AG04450 (cell line): ENCODE data around the gene SLC5A9. TPM values are rescaled to one million over a fixed set of nuclear protein-coding genes. Genes with fewer than 3 reads are reported as not detected.

Experiments used
- CTCF ChIA-PET: fragments of 300-600, 350-600 bp; formaldehyde crosslinking; extraction: SDS; loops from one replicate; lab custom pipeline; 2022; ENCODE audit warnings: antibody characterized with exemption, inconsistent platforms; lab: Charles Lee
- POLR2A ChIA-PET: fragments of 350-600 bp; formaldehyde crosslinking; extraction: SDS; loops from one replicate; lab custom pipeline; 2021; ENCODE audit warnings: antibody characterized with exemption, inconsistent platforms; lab: Yijun Ruan, JAX
- DNase-seq: peaks from one replicate; pipeline ENCODE4 v3.0.0-alpha.2; 2011; ENCODE audit warnings: low read depth, low spot score
- H3K27ac ChIP-seq: one replicate; pipeline ENCODE4 v1.5.1; 2012; ENCODE audit warnings: low read depth, low read length, control low read depth
- H3K27me3 ChIP-seq: one replicate; pipeline ENCODE4 v1.6.0; 2012; ENCODE audit warnings: low read length; ENCODE audit not compliant: control insufficient read depth, insufficient read depth
- H3K4me3 ChIP-seq: 2 replicates; pipeline ENCODE4 v1.5.1; 2011; ENCODE audit warnings: mild to moderate bottlenecking, low read depth, low read length, control low read depth
- H3K9me3 ChIP-seq: 2 replicates; pipeline ENCODE4 v1.5.1; 2012; ENCODE audit warnings: low read length; ENCODE audit not compliant: control insufficient read depth, insufficient read depth
- CTCF ChIP-seq: IDR thresholded peaks from 2 replicates; pipeline ENCODE4 v1.5.1; 2011; ENCODE audit warnings: low read depth, low read length, control low read depth, inconsistent platforms
- polyA plus RNA-seq: library from polyadenylated mRNA; depleted of rRNA; stranded (reverse); fragments of >200 nt; gene quantifications from 2 replicates; pipeline ENCODE4 v1.2.3, GENCODE V29; 2011

SLC5A9 gene
- polyA plus RNA-seq, 1 experiment: not detected

- H3K27ac ChIP-seq: no peak overlapping the region
- no peak overlapping the region for H3K4me3 ChIP-seq
- H3K27me3 ChIP-seq: no peaks in the 10 kb centered on the region
- POLR2A ChIA-PET: no interaction called here
- TF ChIP-seq CTCF: no peak
- CTCF ChIA-PET: interaction anchor here (1.3 kb wide), 1 partner anchor 13 kb away, joined by 4 read pairs; no protein-coding TSS in a partner anchor
- H3K9me3 ChIP-seq: no peaks in the 10 kb centered on the region
- DNase-seq: no peak
Observed at GRCh38 chr1:48216313-48216712, 6.2 kb upstream of the SLC5A9 start.

GRCh38 chr1:48216941-48217340 is 5.6 kb upstream of the SLC5A9 start:
- CTCF ChIA-PET: no interaction called here
- TF ChIP-seq CTCF: no peak

GRCh38 chr1:48217856-48218255 is 4.7 kb upstream of the SLC5A9 start:
- Histone ChIP-seq H3K27ac (no peak overlapping the region), H3K9me3 (no peaks in the 10 kb centered on the region), H3K27me3 (no peaks in the 10 kb centered on the region), H3K4me3 (no peak overlapping the region)
- ChIA-PET POLR2A (no interaction called here), CTCF (interaction anchor here (0.6 kb wide), 1 partner anchor 280 kb away, joined by 3 read pairs; no protein-coding TSS in a partner anchor)
- no peak for TF ChIP-seq CTCF
- no peak for DNase-seq

More at GRCh38 chr1:48216941-48217340, 5.6 kb upstream of the SLC5A9 start:
- POLR2A ChIA-PET: no interaction called here
- no peak overlapping the region for H3K27ac ChIP-seq
- H3K27me3 ChIP-seq: no peaks in the 10 kb centered on the region
- no peak for DNase-seq
- H3K9me3 ChIP-seq: no peaks in the 10 kb centered on the region
- no peak overlapping the region for H3K4me3 ChIP-seq

- Histone ChIP-seq H3K4me3 (no peak overlapping the region), H3K27me3 (no peaks in the 10 kb centered on the region), H3K27ac (no peak overlapping the region), H3K9me3 (no peaks in the 10 kb centered on the region)
- no peak for TF ChIP-seq CTCF
- CTCF ChIA-PET: no interaction called here
- no peak for DNase-seq
- POLR2A ChIA-PET: no interaction called here
Observed at GRCh38 chr1:48219803-48220202, 2.7 kb upstream of the SLC5A9 start.

GRCh38 chr1:48221122-48221521 is 1.4 kb upstream of the SLC5A9 start:
- Histone ChIP-seq H3K27ac (no peak overlapping the region), H3K27me3 (no peaks in the 10 kb centered on the region), H3K4me3 (no peak overlapping the region), H3K9me3 (no peaks in the 10 kb centered on the region)
- CTCF ChIA-PET: no interaction called here
- POLR2A ChIA-PET: no interaction called here
- no peak for DNase-seq
- TF ChIP-seq CTCF: no peak
